Measurements from ENCODE around the gene SENP1.

DNA sequence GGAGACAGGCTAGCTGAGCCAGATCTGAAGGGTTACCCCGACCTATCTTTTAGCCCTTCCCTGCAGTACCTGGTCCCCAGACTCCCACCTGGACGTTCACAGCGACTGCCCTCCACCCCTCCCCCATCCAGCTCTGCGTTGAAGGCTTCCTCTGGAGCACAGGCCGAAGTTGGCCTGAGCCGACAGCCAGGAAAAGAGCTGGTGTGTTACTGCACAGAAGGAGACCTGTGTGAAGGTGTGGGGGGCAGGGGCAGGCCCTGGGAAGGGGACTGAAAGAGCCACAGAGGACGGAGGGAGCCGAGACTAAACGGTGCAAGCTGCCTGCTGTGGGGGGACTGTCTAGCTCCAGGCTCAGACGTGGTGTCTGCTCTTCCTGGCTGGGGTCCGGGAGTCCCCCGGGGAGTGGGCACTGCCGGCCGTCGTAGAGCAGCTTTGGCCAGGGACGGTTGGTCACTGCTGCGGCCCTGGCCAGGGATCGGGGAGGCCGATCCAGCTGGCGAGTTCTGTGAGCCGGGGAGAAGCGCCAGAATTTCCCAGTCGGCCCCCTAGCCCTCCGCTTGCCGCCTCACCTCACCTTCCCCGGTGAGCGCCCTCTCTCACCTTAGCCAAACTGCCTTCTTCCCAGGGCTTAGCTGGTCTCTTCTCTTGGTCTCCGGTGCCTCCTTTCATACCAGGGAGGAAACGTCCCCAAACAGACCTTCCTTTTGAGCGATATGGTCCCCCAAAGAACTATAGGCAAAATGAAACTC, 100.7 kb downstream of the SENP1 start:
- TF ChIP-seq, protein P1, sequence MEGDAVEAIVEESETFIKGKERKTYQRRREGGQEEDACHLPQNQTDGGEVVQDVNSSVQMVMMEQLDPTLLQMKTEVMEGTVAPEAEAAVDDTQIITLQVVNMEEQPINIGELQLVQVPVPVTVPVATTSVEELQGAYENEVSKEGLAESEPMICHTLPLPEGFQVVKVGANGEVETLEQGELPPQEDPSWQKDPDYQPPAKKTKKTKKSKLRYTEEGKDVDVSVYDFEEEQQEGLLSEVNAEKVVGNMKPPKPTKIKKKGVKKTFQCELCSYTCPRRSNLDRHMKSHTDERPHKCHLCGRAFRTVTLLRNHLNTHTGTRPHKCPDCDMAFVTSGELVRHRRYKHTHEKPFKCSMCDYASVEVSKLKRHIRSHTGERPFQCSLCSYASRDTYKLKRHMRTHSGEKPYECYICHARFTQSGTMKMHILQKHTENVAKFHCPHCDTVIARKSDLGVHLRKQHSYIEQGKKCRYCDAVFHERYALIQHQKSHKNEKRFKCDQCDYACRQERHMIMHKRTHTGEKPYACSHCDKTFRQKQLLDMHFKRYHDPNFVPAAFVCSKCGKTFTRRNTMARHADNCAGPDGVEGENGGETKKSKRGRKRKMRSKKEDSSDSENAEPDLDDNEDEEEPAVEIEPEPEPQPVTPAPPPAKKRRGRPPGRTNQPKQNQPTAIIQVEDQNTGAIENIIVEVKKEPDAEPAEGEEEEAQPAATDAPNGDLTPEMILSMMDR (conservative IDR thresholded peaks at IDR 0.05): no peak
- TF ChIP-seq ZFX (IDR thresholded peaks at IDR 0.05): no peak
